ENCODE data around the gene GALK2.

DNA sequence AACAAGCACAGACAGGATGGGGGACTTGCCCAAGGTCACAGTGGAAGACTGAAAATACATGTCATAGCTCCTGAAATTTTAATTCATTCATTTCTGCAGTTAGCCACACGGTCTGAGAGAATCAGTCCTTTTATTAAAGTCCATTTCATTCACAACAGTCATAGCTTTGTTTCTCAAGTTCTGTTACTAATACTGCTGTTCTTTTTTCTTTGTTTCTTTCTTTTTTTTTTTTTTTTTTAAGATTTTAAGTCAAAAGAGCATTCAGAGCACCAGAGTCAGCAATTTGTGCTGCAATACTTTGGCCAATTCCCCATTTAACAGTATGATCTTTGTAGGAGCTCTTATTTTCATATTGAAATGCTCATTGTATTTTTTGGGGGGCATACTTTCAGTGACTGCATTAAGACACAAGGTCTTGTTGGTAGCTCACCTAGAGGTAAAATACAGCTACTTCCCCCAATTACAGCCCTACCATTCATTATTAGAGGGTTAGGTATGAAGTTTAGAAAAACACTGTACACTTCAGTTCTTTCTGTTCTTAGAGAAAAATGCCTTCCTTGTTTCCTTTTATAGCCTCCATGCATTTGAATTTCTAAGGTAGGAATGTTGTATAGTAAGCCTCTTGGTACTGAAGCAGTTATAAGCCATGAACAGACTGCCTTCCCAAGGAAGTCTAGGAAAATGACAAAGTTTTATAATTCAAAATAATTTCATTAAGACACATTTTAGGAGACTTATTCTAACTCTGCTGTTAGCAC lies 9.6 kb downstream of the GALK2 start:
- TF ChIP-seq CTCF (conservative IDR thresholded peaks at IDR 0.05; ENCODE audit: low read depth in 2 of 2), result no peak
- no peak for TF ChIP-seq EZH2 (IDR thresholded peaks at IDR 0.05; ENCODE audit: low read depth, unreplicated experiment)
- no peak for TF ChIP-seq POLR2AphosphoS5 (IDR thresholded peaks at IDR 0.05; ENCODE audit: low read depth)
- no peak for TF ChIP-seq REST (IDR thresholded peaks at IDR 0.05; ENCODE audit: unreplicated experiment)
- TF ChIP-seq ZNF331 (CRISPR knock-in tag; IDR thresholded peaks at IDR 0.05; ENCODE audit: low read depth), result no peak
- no peak for TF ChIP-seq CREB1 (CRISPR knock-in tag; IDR thresholded peaks at IDR 0.05; ENCODE audit: low read depth)
- TF ChIP-seq EZH2phosphoT487 (IDR thresholded peaks at IDR 0.05; ENCODE audit: unreplicated experiment), result no peak
- no peak for TF ChIP-seq STAT1 (IDR thresholded peaks at IDR 0.05; ENCODE audit: unreplicated experiment)
- TF ChIP-seq JUNB (IDR thresholded peaks at IDR 0.05; ENCODE audit: unreplicated experiment), result no peak
- no peak for TF ChIP-seq ZNF462 (CRISPR knock-in tag; IDR thresholded peaks at IDR 0.05)
